ENCODE data around the gene SPATS1. TPM values are rescaled to one million over a fixed set of nuclear protein-coding genes. Genes with fewer than 3 reads are reported as not detected.
A peak's percentile ranks its signal among the peaks of the same experiment; 100 is the strongest.

The SPATS1 gene
- total and polyA plus RNA-seq, 11 donors: not detected

GRCh38 chr6:44388887-44389286 is 46.4 kb downstream of the SPATS1 start:
- intact Hi-C loops (cut with DNase I): no loop called here
- Histone ChIP-seq H3K4me1 (peaks cover 5 to 35% (median 25%) of the 10 kb centered on the region in 12 donors), H3K36me3 (peaks cover 0 to 39% (median 34%) of the 10 kb centered on the region in 9 donors), H3K4me3 (peak overlapping the region in 9 of 12 donors; percentile 60 to 97 (median 93)), H3K27ac (no peak overlapping the region), H3K9me3 (no peaks in the 10 kb centered on the region), H3K27me3 (no peaks in the 10 kb centered on the region)
- 60 to 69% (median 65%) methylated on average over 5 of the region's 5 CpGs for WGBS, 4 donors
- TF ChIP-seq POLR2A (IDR thresholded peaks at IDR 0.05): no peak
- TF ChIP-seq, protein P1, sequence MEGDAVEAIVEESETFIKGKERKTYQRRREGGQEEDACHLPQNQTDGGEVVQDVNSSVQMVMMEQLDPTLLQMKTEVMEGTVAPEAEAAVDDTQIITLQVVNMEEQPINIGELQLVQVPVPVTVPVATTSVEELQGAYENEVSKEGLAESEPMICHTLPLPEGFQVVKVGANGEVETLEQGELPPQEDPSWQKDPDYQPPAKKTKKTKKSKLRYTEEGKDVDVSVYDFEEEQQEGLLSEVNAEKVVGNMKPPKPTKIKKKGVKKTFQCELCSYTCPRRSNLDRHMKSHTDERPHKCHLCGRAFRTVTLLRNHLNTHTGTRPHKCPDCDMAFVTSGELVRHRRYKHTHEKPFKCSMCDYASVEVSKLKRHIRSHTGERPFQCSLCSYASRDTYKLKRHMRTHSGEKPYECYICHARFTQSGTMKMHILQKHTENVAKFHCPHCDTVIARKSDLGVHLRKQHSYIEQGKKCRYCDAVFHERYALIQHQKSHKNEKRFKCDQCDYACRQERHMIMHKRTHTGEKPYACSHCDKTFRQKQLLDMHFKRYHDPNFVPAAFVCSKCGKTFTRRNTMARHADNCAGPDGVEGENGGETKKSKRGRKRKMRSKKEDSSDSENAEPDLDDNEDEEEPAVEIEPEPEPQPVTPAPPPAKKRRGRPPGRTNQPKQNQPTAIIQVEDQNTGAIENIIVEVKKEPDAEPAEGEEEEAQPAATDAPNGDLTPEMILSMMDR (IDR thresholded peaks at IDR 0.05): no peak
- ATAC-seq (no peak), DNase-seq (no peak)

DNA sequence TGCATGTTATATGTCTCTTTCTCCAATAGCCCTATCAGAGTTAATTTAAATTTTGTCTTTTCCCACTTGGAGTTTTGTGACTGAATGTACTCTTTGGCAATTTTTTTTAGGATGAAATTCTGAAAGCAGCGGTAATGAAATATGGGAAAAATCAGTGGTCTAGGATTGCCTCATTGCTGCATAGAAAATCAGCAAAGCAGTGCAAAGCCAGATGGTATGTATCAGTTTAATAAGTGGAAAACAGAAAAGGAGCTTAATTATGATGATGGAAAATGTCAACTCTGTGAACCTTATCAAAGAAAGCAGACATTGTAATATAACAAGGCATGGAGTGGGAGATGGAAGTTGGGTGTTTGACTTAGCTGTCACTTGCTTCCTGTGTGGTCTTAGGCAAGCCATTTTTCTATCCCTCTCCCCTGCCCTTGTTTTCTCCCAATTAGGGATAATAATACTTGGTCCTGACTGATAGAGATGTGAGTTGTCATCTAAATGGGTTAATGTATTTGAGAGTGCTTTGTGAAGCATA is 47.8 kb downstream of the SPATS1 start:
- WGBS, 4 donors: 80 to 85% (median 82%) methylated on average over 1 of the region's 1 CpG
- no peak for ATAC-seq
- Histone ChIP-seq H3K4me3 (no peak overlapping the region), H3K9me3 (no peaks in the 10 kb centered on the region), H3K27ac (no peak overlapping the region), H3K36me3 (peaks cover 0 to 52% (median 45%) of the 10 kb centered on the region in 9 donors), H3K27me3 (no peaks in the 10 kb centered on the region), H3K4me1 (peaks cover 5 to 38% (median 26%) of the 10 kb centered on the region in 12 donors)
- no peak for DNase-seq
- TF ChIP-seq POLR2A (IDR thresholded peaks at IDR 0.05): no peak
- TF ChIP-seq, protein P1 (IDR thresholded peaks at IDR 0.05): no peak
- intact Hi-C loops (cut with DNase I): no loop called here

Other genes with a start within 250 kb of the SPATS1 start
- 10 to 100 TPM; 35.3 to 60.2 (median 44.1) TPM for gene MRPL14, start 215.2 kb upstream of the SPATS1 start, total RNA-seq
- 10 to 100 TPM; 40.5 to 72.9 TPM for gene MRPL14, start 215.2 kb upstream of the SPATS1 start, polyA plus RNA-seq
- 10 to 100 TPM; 36.2 to 52.9 (median 43.0) TPM for gene TMEM63B, start 215.1 kb upstream of the SPATS1 start, total RNA-seq
- gene TMEM63B, start 215.1 kb upstream of the SPATS1 start, polyA plus RNA-seq: 10 to 100 TPM; 26.2 to 37.0 TPM
- 1 to 10 TPM in 2 of 9 donors, under 1 TPM in 4, not detected in 3; 0.23 to 1.8 (median 0.44) TPM for gene CAPN11, start 183.8 kb upstream of the SPATS1 start, total RNA-seq
- gene CAPN11, start 183.8 kb upstream of the SPATS1 start, polyA plus RNA-seq: under 1 TPM; 0.08 to 0.35 TPM
- gene MYMX, start 125.7 kb upstream of the SPATS1 start, total RNA-seq: under 1 TPM in 6 of 9 donors, not detected in 3; 0.31 to 0.96 (median 0.68) TPM
- gene MYMX, start 125.7 kb upstream of the SPATS1 start, polyA plus RNA-seq: under 1 TPM in 1 of 2 donors, not detected in 1; 0.42 TPM
- 100 to 1,000 TPM in 8 of 9 donors, 10 to 100 TPM in 1; 94.9 to 319 (median 136) TPM for gene SLC29A1, start 119.1 kb upstream of the SPATS1 start, total RNA-seq
- 10 to 100 TPM; 48.0 to 77.5 TPM for gene SLC29A1, start 119.1 kb upstream of the SPATS1 start, polyA plus RNA-seq
- 1,000 to 10,000 TPM in 2 of 9 donors, 100 to 1,000 TPM in 7; 725 to 1,040 (median 857) TPM for gene HSP90AB1, start 95.5 kb upstream of the SPATS1 start, total RNA-seq
- gene HSP90AB1, start 95.5 kb upstream of the SPATS1 start, polyA plus RNA-seq: 100 to 1,000 TPM; 375 to 959 TPM
- 10 to 100 TPM; 18.1 to 35.6 (median 26.4) TPM for gene SLC35B2, start 85.1 kb upstream of the SPATS1 start, total RNA-seq
- gene SLC35B2, start 85.1 kb upstream of the SPATS1 start, polyA plus RNA-seq: 10 to 100 TPM; 10.2 to 36.7 TPM
- 10 to 100 TPM in 1 of 9 donors, 1 to 10 TPM in 8; 2.5 to 13.1 (median 3.8) TPM for gene NFKBIE, start 77.1 kb upstream of the SPATS1 start, total RNA-seq
- gene NFKBIE, start 77.1 kb upstream of the SPATS1 start, polyA plus RNA-seq: 1 to 10 TPM; 4.0 to 5.8 TPM
- gene TMEM151B, start 72.2 kb upstream of the SPATS1 start, total RNA-seq: 1 to 10 TPM in 1 of 9 donors, under 1 TPM in 4, not detected in 4; 0.21 to 5.3 (median 0.45) TPM
- 1 to 10 TPM in 1 of 2 donors, under 1 TPM in 1; 0.37 to 1.4 TPM for gene TMEM151B, start 72.2 kb upstream of the SPATS1 start, polyA plus RNA-seq
- gene AARS2, start 29.3 kb upstream of the SPATS1 start, total RNA-seq: 1 to 10 TPM; 5.0 to 9.8 (median 7.6) TPM
- 1 to 10 TPM; 4.1 to 7.6 TPM for gene AARS2, start 29.3 kb upstream of the SPATS1 start, polyA plus RNA-seq
- gene CDC5L, start 45.1 kb downstream of the SPATS1 start, total RNA-seq: 10 to 100 TPM; 17.3 to 24.8 (median 18.8) TPM
- gene CDC5L, start 45.1 kb downstream of the SPATS1 start, polyA plus RNA-seq: 10 to 100 TPM in 1 of 2 donors, 1 to 10 TPM in 1; 5.8 to 15.6 TPM

All from heart left ventricle (tissue), 16 donors.